Islet of Langerhans (tissue), 1 donor: ENCODE results near the gene PRMT6.

Experiments
- FAIRE-seq: peaks from one replicate; lab custom pipeline; 2011; peaks lifted over from hg19 to GRCh38; lab: Jason Lieb, UNC

The PRMT6 gene

GRCh38 chr1:107095647-107096046 is 39.2 kb downstream of the PRMT6 start:
- FAIRE-seq = no peak

DNA sequence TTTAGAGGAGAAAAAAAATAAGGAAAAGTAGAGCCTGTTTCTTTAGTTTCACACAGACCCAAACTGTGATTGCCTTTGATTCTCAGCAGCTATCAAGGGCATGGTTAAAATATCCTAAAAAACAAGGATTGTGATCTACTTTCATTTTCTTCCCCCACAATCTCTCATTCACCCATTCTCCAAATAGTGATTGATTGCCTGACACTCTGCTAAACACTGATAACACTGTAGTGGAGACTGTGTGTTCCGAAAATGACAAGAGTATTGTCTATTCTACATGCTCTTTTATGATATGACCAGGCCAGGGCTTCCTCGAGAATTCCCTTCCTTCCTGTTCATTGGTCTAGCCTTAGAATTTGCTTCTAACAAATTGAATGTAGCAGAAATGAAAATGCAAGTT is 40.2 kb downstream of the PRMT6 start:
- FAIRE-seq = no peak

GRCh38 chr1:107098961-107099360 is 42.5 kb downstream of the PRMT6 start:
- no peak for FAIRE-seq

GRCh38 chr1:107100331-107100984 is 44.0 kb downstream of the PRMT6 start:
- no peak for FAIRE-seq

GRCh38 chr1:107105914-107106313 is 49.4 kb downstream of the PRMT6 start:
- FAIRE-seq = no peak
